Measurements from ENCODE around the gene DAP. TPM values are rescaled to one million over a fixed set of nuclear protein-coding genes. Genes with fewer than 3 reads are reported as not detected.

The DAP gene
- total and polyA plus RNA-seq, 2 experiments from 2014 or later, result 30.0 to 105 TPM

DNA sequence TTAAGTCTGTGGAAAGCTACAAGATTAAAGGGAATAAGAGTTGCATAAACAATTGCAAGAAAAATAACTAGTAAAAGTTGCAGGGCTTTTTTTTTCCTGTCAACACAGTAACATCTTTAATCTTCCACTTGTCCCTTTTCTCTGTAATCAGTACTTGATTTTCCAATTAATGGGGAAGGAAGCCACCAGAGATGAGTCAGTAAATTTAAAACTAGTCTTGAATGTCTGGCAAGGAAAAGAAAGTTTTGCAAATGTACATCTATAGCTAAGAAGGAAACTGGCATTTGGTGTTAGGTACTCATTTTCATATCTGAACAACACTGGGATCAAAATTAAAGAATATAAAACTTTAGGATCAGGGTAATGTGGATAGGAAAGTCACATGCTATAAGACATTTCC lies 17.1 kb downstream of the DAP start:
- H3K36me3 ChIP-seq, result peaks cover 16% of the 10 kb centered on the region
- TF ChIP-seq, protein P1, sequence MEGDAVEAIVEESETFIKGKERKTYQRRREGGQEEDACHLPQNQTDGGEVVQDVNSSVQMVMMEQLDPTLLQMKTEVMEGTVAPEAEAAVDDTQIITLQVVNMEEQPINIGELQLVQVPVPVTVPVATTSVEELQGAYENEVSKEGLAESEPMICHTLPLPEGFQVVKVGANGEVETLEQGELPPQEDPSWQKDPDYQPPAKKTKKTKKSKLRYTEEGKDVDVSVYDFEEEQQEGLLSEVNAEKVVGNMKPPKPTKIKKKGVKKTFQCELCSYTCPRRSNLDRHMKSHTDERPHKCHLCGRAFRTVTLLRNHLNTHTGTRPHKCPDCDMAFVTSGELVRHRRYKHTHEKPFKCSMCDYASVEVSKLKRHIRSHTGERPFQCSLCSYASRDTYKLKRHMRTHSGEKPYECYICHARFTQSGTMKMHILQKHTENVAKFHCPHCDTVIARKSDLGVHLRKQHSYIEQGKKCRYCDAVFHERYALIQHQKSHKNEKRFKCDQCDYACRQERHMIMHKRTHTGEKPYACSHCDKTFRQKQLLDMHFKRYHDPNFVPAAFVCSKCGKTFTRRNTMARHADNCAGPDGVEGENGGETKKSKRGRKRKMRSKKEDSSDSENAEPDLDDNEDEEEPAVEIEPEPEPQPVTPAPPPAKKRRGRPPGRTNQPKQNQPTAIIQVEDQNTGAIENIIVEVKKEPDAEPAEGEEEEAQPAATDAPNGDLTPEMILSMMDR (IDR thresholded peaks at IDR 0.05; ENCODE audit: low read depth, low read length), result no peak

DNA sequence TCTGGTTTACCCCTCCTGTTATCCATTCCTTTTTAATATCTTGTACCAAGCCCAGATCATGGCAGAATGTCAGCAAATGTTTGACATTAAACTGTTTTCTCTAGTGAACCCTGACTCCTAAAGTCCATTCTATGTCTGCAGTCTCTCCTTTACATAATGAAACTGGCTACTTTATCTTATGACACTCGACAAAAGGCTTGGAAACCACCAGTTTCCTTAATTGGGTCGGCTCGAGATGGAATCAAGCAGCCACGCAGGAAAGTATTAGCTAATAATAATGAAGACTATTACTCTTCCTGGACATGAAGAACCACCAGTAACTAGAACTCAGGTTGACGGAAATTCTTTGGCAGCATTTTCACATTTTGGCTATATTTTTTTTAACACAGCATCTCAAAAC lies 17.5 kb downstream of the DAP start:
- H3K27ac ChIP-seq, result no peak overlapping the region
- H3K4me1 ChIP-seq (ENCODE audit: low read depth), result no peaks in the 10 kb centered on the region
- no peaks in the 10 kb centered on the region for H3K9me3 ChIP-seq (ENCODE audit: low read depth)
- no peak for DNase-seq (ENCODE audit: low read depth in 1 of 2, low spot score in 1 of 2)
- TF ChIP-seq, protein P1 (IDR thresholded peaks at IDR 0.05; ENCODE audit: low read depth, low read length), result no peak
- no peak overlapping the region for H3K4me3 ChIP-seq
- H3K27me3 ChIP-seq, result no peaks in the 10 kb centered on the region
- peaks cover 16% of the 10 kb centered on the region for H3K36me3 ChIP-seq

More for the DNA sequence above, 17.1 kb downstream of the DAP start:
- Histone ChIP-seq H3K4me1 (ENCODE audit: low read depth) (no peaks in the 10 kb centered on the region), H3K4me3 (no peak overlapping the region), H3K9me3 (ENCODE audit: low read depth) (no peaks in the 10 kb centered on the region), H3K27ac (no peak overlapping the region), H3K27me3 (no peaks in the 10 kb centered on the region)
- DNase-seq (ENCODE audit: low read depth in 1 of 2, low spot score in 1 of 2), result no peak

DNA sequence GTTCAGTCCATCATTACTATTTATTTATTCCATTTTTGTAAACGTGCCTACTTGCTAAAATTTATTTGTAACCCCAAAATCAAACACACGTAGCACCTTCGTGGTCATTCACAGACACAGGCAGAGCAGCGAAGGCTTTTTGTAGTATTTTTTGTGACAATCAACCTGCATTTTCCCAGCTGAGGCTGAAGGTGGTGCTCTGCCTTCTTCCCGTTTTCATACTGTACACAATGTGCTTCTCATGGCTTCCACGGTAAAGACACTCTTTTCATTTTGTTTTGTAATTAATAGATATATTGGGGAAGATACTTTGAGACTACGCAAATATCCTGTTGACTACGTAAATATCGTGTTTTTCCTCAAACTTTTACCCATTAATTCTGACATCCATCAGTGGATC lies 19.4 kb downstream of the DAP start:
- peaks cover 11% of the 10 kb centered on the region for H3K36me3 ChIP-seq

DNA sequence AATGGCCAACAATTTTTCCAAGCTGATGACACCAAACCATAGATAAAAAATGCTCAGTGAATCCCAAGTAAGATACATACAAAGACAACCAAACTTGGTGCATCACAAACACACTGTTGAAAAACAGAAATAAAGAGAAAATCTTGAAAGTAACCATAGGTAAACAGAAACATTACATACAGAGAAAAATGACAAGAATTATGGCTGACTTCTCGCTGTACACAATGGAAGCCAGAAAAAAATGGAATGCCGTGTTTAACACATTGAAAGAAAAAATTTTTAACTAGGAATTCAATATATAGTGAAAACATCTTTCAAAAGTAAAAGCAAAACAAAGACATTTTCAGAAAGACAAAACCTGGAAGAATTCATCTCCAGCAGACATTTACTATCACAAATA lies 20.6 kb downstream of the DAP start:
- Histone ChIP-seq H3K27me3 (no peaks in the 10 kb centered on the region), H3K36me3 (peaks cover 2% of the 10 kb centered on the region), H3K9me3 (ENCODE audit: low read depth) (no peaks in the 10 kb centered on the region), H3K4me1 (ENCODE audit: low read depth) (no peaks in the 10 kb centered on the region), H3K4me3 (no peak overlapping the region), H3K27ac (no peak overlapping the region)
- DNase-seq (ENCODE audit: low read depth in 1 of 2, low spot score in 1 of 2), result no peak
- TF ChIP-seq, protein P1 (IDR thresholded peaks at IDR 0.05; ENCODE audit: low read depth, low read length), result no peak

More for the DNA sequence above, 19.4 kb downstream of the DAP start:
- no peak for DNase-seq (ENCODE audit: low read depth in 1 of 2, low spot score in 1 of 2)
- Histone ChIP-seq H3K27me3 (no peaks in the 10 kb centered on the region), H3K4me3 (no peak overlapping the region), H3K9me3 (ENCODE audit: low read depth) (no peaks in the 10 kb centered on the region), H3K27ac (no peak overlapping the region), H3K4me1 (ENCODE audit: low read depth) (no peaks in the 10 kb centered on the region)
- TF ChIP-seq, protein P1 (IDR thresholded peaks at IDR 0.05; ENCODE audit: low read depth, low read length), result no peak

DNA sequence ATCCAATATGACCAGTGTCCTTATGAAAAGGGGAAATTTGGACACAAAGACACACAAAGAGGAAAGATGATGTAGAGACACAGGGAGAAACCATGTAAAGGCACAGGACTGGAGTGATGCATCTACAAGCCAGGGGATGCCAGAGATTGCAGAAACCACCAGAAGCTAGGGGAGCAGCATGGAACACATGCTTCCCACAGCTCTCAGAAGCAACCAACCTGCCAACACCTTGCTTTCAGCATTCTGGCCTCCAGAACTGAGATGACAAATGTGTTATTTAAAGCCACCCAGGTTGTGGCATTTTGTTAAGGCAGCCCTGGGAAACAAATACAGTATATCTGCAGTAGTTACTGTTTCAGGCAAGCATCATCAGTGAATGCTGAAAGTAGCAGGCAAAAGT lies 23.2 kb downstream of the DAP start:
- H3K36me3 ChIP-seq, result no peaks in the 10 kb centered on the region

More for the DNA sequence above, 23.2 kb downstream of the DAP start:
- TF ChIP-seq, protein P1 (IDR thresholded peaks at IDR 0.05; ENCODE audit: low read depth, low read length), result no peak
- no peak for DNase-seq (ENCODE audit: low read depth in 1 of 2, low spot score in 1 of 2)
- Histone ChIP-seq H3K27ac (no peak overlapping the region), H3K9me3 (ENCODE audit: low read depth) (no peaks in the 10 kb centered on the region), H3K4me3 (no peak overlapping the region), H3K4me1 (ENCODE audit: low read depth) (no peaks in the 10 kb centered on the region), H3K27me3 (no peaks in the 10 kb centered on the region)

All from cardiac muscle cell (in vitro differentiated cells and primary cell).